CD4-positive, alpha-beta T cell treated with Interleukin-12 subunit alpha and Interleukin-12 subunit beta, for 1 hour (primary cell): Measurements from ENCODE around the gene BCL2L1.

Experiments
- DNase-seq: peaks from one replicate; pipeline ENCODE4 v3.0.0-alpha.2; 2020

Gene BCL2L1

GRCh38 chr20:31723319-31724078 is 831 bp upstream of the BCL2L1 start:
- DNase-seq = peak; percentile 99

GRCh38 chr20:31723069-31723318 is 326 bp upstream of the BCL2L1 start:
- no peak for DNase-seq

- no peak for DNase-seq
These were observed 1.0 kb downstream of the BCL2L1 start for GRCh38 chr20:31721408-31722256.

- peak; percentile 43 for DNase-seq
These were observed 1.9 kb downstream of the BCL2L1 start for GRCh38 chr20:31720486-31721407.

- DNase-seq = no peak
These were observed 2.8 kb downstream of the BCL2L1 start for GRCh38 chr20:31719644-31720485.

- DNase-seq = no peak
These were observed 3.6 kb downstream of the BCL2L1 start for GRCh38 chr20:31718952-31719643.

GRCh38 chr20:31717478-31718201 is 5.0 kb downstream of the BCL2L1 start:
- DNase-seq = peak; percentile 67

- DNase-seq = no peak
These were observed 5.7 kb downstream of the BCL2L1 start for GRCh38 chr20:31716818-31717477.

- no peak for DNase-seq
These were observed 6.3 kb downstream of the BCL2L1 start for GRCh38 chr20:31716351-31716750.

- no peak for DNase-seq
These were observed 6.9 kb downstream of the BCL2L1 start for GRCh38 chr20:31715766-31716165.

- DNase-seq = no peak
These were observed 9.1 kb downstream of the BCL2L1 start for GRCh38 chr20:31713312-31714273.

- DNase-seq = no peak
These were observed 9.9 kb downstream of the BCL2L1 start for GRCh38 chr20:31712564-31713311.

- no peak for DNase-seq
These were observed 10.5 kb downstream of the BCL2L1 start for GRCh38 chr20:31712112-31712553.

- no peak for DNase-seq
These were observed 11.2 kb downstream of the BCL2L1 start for GRCh38 chr20:31711179-31712111.

GRCh38 chr20:31710423-31711108 is 12.1 kb downstream of the BCL2L1 start:
- no peak for DNase-seq

- no peak for DNase-seq
These were observed 12.7 kb downstream of the BCL2L1 start for GRCh38 chr20:31709939-31710338.
